HL-60 (cell line): ENCODE results near the gene PREB.
A peak's percentile ranks its signal among the peaks of the same experiment; 100 is the strongest.

ENCODE experiments used
- DNase-seq, 2 experiments: peaks; one replicate each; pipeline ENCODE4 v3.0.0-alpha.2; 2010 to 2020; ENCODE audit warnings: low read depth in 1 of 2, low spot score in 1 of 2
- H3K27ac ChIP-seq: fragments of 250-450 bp; sonication (Bioruptor Pico); replicated peaks from 2 replicates; pipeline ENCODE4 v1.5.1; 2020; ENCODE audit warnings: mild to moderate bottlenecking, moderate library complexity
- H3K27me3 ChIP-seq: fragments of 250-450 bp; sonication (Bioruptor Pico); 2 replicates; pipeline ENCODE4 v1.5.1; 2021; ENCODE audit warnings: mild to moderate bottlenecking, moderate library complexity; ENCODE audit not compliant: insufficient read depth, poor library complexity, severe bottlenecking
- H3K4me3 ChIP-seq: replicated peaks from 2 replicates; pipeline ENCODE4 v1.5.1; 2011; ENCODE audit warnings: mild to moderate bottlenecking, control low read depth, low read length; ENCODE audit not compliant: insufficient read depth
- CTCF ChIP-seq: IDR thresholded peaks from one replicate; pipeline ENCODE4 v1.5.1; 2011; ENCODE audit warnings: low read length, control low read depth, inconsistent platforms; ENCODE audit not compliant: insufficient read depth
- GABPA ChIP-seq: IDR thresholded peaks from 2 replicates; pipeline ENCODE4 v1.6.1; 2012; ENCODE audit warnings: low read depth
- POLR2AphosphoS5 ChIP-seq: IDR thresholded peaks from 2 replicates; pipeline ENCODE4 v1.6.1; 2012; ENCODE audit warnings: low read depth
- REST ChIP-seq: IDR thresholded peaks from 2 replicates; pipeline ENCODE4 v1.6.1; 2012; ENCODE audit warnings: low read depth; ENCODE audit not compliant: insufficient replicate concordance
- SPI1 ChIP-seq: IDR thresholded peaks from 2 replicates; pipeline ENCODE4 v1.6.1; 2012; ENCODE audit warnings: low read depth, mild to moderate bottlenecking, borderline replicate concordance

PREB gene

GRCh38 chr2:27082773-27083409 lies 51.5 kb downstream of the PREB start:
- Histone ChIP-seq H3K27ac (no peak overlapping the region), H3K27me3 (no peaks in the 10 kb centered on the region), H3K4me3 (no peak overlapping the region)
- TF ChIP-seq SPI1 (no peak), GABPA (no peak), CTCF (no peak), REST (no peak), POLR2AphosphoS5 (no peak)
- DNase-seq, result no peak

- peak overlapping the region; percentile 84 for H3K27ac ChIP-seq
- DNase-seq, result no peak
- H3K4me3 ChIP-seq, result no peak overlapping the region
- H3K27me3 ChIP-seq, result no peaks in the 10 kb centered on the region
- TF ChIP-seq SPI1 (no peak), REST (no peak), CTCF (no peak), GABPA (no peak), POLR2AphosphoS5 (no peak)
These were observed 52.3 kb downstream of the PREB start for GRCh38 chr2:27081984-27082772.
